ENCODE measurements around the gene CCHCR1. TPM values are rescaled to one million over a fixed set of nuclear protein-coding genes. Genes with fewer than 3 reads are reported as not detected.
"Not testable (repeated sequence)": the region's sequence is repeated elsewhere in the genome, so short reads cannot be mapped to it uniquely, and the experiment has no call there.

CCHCR1 gene
- total and polyA plus RNA-seq, 2 of the 13 experiments (the other 11 are each of a cell fraction or from before 2014, with no cell fraction given): 14.6 to 28.2 TPM

- H3K4me1 ChIP-seq (ENCODE audit: insufficient read depth, low read length); H3K9me3 ChIP-seq (ENCODE audit: low read length); FAIRE-seq; in situ Hi-C loops (cut with HindIII; ENCODE audit: extremely low pct_ligation_motif_present, low pct_unique_long_range_greater_than_20kb); H3K27me3 ChIP-seq (ENCODE audit: control insufficient read depth in 1 of 2, insufficient read depth in 2 of 2, low read length in 2 of 2); H3K9ac ChIP-seq (ENCODE audit: insufficient read depth, low read depth, low read length); H2AFZ ChIP-seq (ENCODE audit: low read length); H4K20me1 ChIP-seq (ENCODE audit: insufficient read depth, low read length); H3K4me2 ChIP-seq (ENCODE audit: low read depth, low read length); DNase-seq (ENCODE audit: low spot score); CTCF ChIA-PET (ENCODE audit: low intra/inter-chr PET ratio, low total read pairs); intact Hi-C loops (cut with micrococcal nuclease; ENCODE audit: unreplicated experiment); H3K27ac ChIP-seq (ENCODE audit: extremely low read length, insufficient read depth, low read length); BruUV-seq (replicated peaks); H3K4me3 ChIP-seq (replicated peaks in 1 of 3; ENCODE audit: insufficient read depth in 1 of 3, low read depth in 2 of 3, low read length in 3 of 3); H3K79me2 ChIP-seq (ENCODE audit: insufficient read depth, low read length); POLR2A ChIA-PET: not testable (repeated sequence)
- peak; percentile 10; the same call in 1 of the 3 replicates for ATAC-seq
- H3K36me3 ChIP-seq (replicated peaks in 1 of 2; ENCODE audit: control insufficient read depth in 1 of 2, insufficient read depth in 2 of 2, low read length in 2 of 2): peaks cover 8 to 20% of the 10 kb centered on the region in 2 experiments; a peak in 4 of 5 replicates
- WGBS (ENCODE audit: low lambda C conversion rate): 97% methylated on average over 16 of the region's 23 CpGs
- TF ChIP-seq ZNF891 (CRISPR knock-in tag; IDR thresholded peaks at IDR 0.05): 0 out of 2 replicates have a peak, but pooled peaks have one; percentile 34
Observed at GRCh38 chr6:31169858-31170599, 12.4 kb upstream of the CCHCR1 start.

GRCh38 chr6:31169123-31169857, 11.7 kb upstream of the CCHCR1 start:
- no peaks in the 10 kb centered on the region for H3K9me3 ChIP-seq (ENCODE audit: low read length)
- H3K4me3 ChIP-seq (replicated peaks in 1 of 3; ENCODE audit: insufficient read depth in 1 of 3, low read depth in 2 of 3, low read length in 3 of 3): no peak overlapping the region
- no peak overlapping the region for H3K4me2 ChIP-seq (ENCODE audit: low read depth, low read length)
- H3K79me2 ChIP-seq (ENCODE audit: insufficient read depth, low read length): no peaks in the 10 kb centered on the region
- DNase-seq (ENCODE audit: low spot score) (no peak), FAIRE-seq (peak; percentile 28), ATAC-seq (no peak)
- H3K4me1 ChIP-seq (ENCODE audit: insufficient read depth, low read length): no peaks in the 10 kb centered on the region
- H4K20me1 ChIP-seq (ENCODE audit: insufficient read depth, low read length): no peaks in the 10 kb centered on the region; the same call in 1 of the 2 replicates
- ChIA-PET CTCF (ENCODE audit: low intra/inter-chr PET ratio, low total read pairs) (no interaction called here), POLR2A (no interaction called here)
- no peaks in the 10 kb centered on the region for H3K27me3 ChIP-seq (ENCODE audit: control insufficient read depth in 1 of 2, insufficient read depth in 2 of 2, low read length in 2 of 2)
- no peak overlapping the region for H2AFZ ChIP-seq (ENCODE audit: low read length)
- WGBS (ENCODE audit: low lambda C conversion rate): 79% methylated on average over 10 of the region's 10 CpGs
- in situ Hi-C loops (cut with HindIII; ENCODE audit: extremely low pct_ligation_motif_present, low pct_unique_long_range_greater_than_20kb): no loop called here
- intact Hi-C loops (cut with micrococcal nuclease; ENCODE audit: unreplicated experiment): no loop called here
- no TSS peak for BruUV-seq (replicated peaks)
- H3K9ac ChIP-seq (ENCODE audit: insufficient read depth, low read depth, low read length): no peak overlapping the region
- no peak overlapping the region for H3K27ac ChIP-seq (ENCODE audit: extremely low read length, insufficient read depth, low read length)
- peaks cover 6 to 15% of the 10 kb centered on the region in 2 experiments; a peak in 3 of 5 replicates for H3K36me3 ChIP-seq (replicated peaks in 1 of 2; ENCODE audit: control insufficient read depth in 1 of 2, insufficient read depth in 2 of 2, low read length in 2 of 2)
- TF ChIP-seq AHDC1 (CRISPR knock-in tag; IDR thresholded peaks at IDR 0.05; ENCODE audit: borderline replicate concordance) (no peak), ZFY (CRISPR knock-in tag; IDR thresholded peaks at IDR 0.05) (no peak), ZNF333 (CRISPR knock-in tag; IDR thresholded peaks at IDR 0.05; ENCODE audit: borderline replicate concordance) (no peak), SPEN (CRISPR knock-in tag; IDR thresholded peaks at IDR 0.05; ENCODE audit: low read depth) (no peak), RBFOX2 (IDR thresholded peaks at IDR 0.05; ENCODE audit: low read depth, low read length) (no peak), ZNF839 (CRISPR knock-in tag; IDR thresholded peaks at IDR 0.05; ENCODE audit: borderline replicate concordance) (no peak), ZBTB38 (CRISPR knock-in tag; IDR thresholded peaks at IDR 0.05) (no peak), CBX2 (IDR thresholded peaks at IDR 0.05; ENCODE audit: low read depth, low read length) (no peak), CBX2 (CRISPR knock-in tag; IDR thresholded peaks at IDR 0.05; ENCODE audit: low read depth) (no peak), ZNF749 (CRISPR knock-in tag; IDR thresholded peaks at IDR 0.05; ENCODE audit: borderline replicate concordance) (no peak)

Measured in HepG2 (cell line).